ENCODE measurements around the gene VPREB1.

DNA sequence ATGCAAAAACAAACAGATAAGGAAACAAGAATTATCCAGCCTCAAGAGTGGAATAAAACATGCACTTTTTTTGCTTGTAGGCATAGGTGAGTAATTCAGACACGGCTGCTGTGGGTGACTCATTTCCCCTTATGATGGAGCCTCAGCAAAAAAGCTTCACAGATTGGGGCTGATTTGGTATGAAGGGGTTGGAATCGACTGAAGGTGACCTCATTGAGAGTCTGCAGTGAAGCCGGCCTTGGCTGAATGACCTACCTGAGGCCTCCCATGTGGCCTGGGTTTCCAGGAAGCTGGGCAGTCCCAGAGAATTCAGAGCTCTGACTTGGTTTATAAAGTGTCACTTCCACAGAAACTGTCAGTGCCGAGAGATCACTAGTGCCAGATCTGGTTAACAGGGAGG is 34.2 kb upstream of the VPREB1 start:
- TF ChIP-seq, protein P1, sequence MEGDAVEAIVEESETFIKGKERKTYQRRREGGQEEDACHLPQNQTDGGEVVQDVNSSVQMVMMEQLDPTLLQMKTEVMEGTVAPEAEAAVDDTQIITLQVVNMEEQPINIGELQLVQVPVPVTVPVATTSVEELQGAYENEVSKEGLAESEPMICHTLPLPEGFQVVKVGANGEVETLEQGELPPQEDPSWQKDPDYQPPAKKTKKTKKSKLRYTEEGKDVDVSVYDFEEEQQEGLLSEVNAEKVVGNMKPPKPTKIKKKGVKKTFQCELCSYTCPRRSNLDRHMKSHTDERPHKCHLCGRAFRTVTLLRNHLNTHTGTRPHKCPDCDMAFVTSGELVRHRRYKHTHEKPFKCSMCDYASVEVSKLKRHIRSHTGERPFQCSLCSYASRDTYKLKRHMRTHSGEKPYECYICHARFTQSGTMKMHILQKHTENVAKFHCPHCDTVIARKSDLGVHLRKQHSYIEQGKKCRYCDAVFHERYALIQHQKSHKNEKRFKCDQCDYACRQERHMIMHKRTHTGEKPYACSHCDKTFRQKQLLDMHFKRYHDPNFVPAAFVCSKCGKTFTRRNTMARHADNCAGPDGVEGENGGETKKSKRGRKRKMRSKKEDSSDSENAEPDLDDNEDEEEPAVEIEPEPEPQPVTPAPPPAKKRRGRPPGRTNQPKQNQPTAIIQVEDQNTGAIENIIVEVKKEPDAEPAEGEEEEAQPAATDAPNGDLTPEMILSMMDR (IDR thresholded peaks at IDR 0.05) = no peak
- no peak for TF ChIP-seq POLR2AphosphoS5 (IDR thresholded peaks at IDR 0.05; ENCODE audit: insufficient read depth in 1 of 2, low read depth in 1 of 2)
